Psoas muscle (tissue), 8 donors: Measurements from ENCODE around the gene TGFBR2. TPM values are rescaled to one million over a fixed set of nuclear protein-coding genes. Genes with fewer than 3 reads are reported as not detected.

Experiments
- ATAC-seq, 4 donors: fragments of 200-7000 bp; cut with Tn5 transposase; one replicate each; pipeline ENCODE4 v1.9.1; 2020; ENCODE audit warnings: moderate library complexity in 3 of 4, mild to moderate bottlenecking in 2 of 4
- DNase-seq, 2 donors: peaks; one replicate each; pipeline ENCODE4 v3.0.0-alpha.2; 2020
- H3K27ac ChIP-seq: fragments of 200-600 bp; one replicate; pipeline ENCODE4 v1.8.0; 2022
- H3K27me3 ChIP-seq, 3 donors: fragments of 200-600 bp in 1 of 3; one replicate each; pipeline versions ENCODE4 v1.6.1 to v1.8.0; 2013 to 2022; ENCODE audit warnings: low read length in 2 of 3, mild to moderate bottlenecking in 2 of 3, moderate library complexity in 1 of 3; ENCODE audit not compliant: insufficient read depth in 3 of 3
- H3K36me3 ChIP-seq, 2 donors: fragments of 200-600 bp in 1 of 2; one replicate each; pipeline versions ENCODE4 v1.6.1 to v1.8.0; 2013 to 2022; ENCODE audit warnings: low read depth in 1 of 2, mild to moderate bottlenecking in 1 of 2, moderate library complexity in 1 of 2; ENCODE audit not compliant: insufficient read depth in 1 of 2
- H3K4me1 ChIP-seq: fragments of 200-600 bp; one replicate; pipeline ENCODE4 v1.8.0; 2022
- H3K4me3 ChIP-seq: fragments of 200-600 bp; one replicate; pipeline ENCODE4 v1.8.0; 2022; ENCODE audit warnings: mild to moderate bottlenecking
- H3K9me3 ChIP-seq: fragments of 200-600 bp; one replicate; pipeline ENCODE4 v1.8.0; 2022
- CTCF ChIP-seq: fragments of 200-600 bp; IDR thresholded peaks from one replicate; pipeline ENCODE4 v1.8.0; 2022; ENCODE audit warnings: antibody characterized with exemption
- WGBS, 3 donors: extraction: QIAGEN DNeasy Blood & Tissue Kit; methylation state at CpG; one replicate each; pipeline versions ENCODE4 v1.1.6 to v1.1.7; 2013; 5-methylcytosine and 5-hydroxymethylcytosine counted together
- intact Hi-C, 2 donors: fragments of 100-400 bp; cut with DNase I; formaldehyde crosslinking; loops; one replicate each; pipeline versions ENCODE4 v1.11.0 to v1.14.2; 2022
- polyA plus RNA-seq, 3 donors: library from polyadenylated mRNA; stranded (reverse); fragments of 200-250 nt; gene quantifications; one replicate each; pipeline ENCODE4 v1.2.3, GENCODE V29; 2013
- total RNA-seq, 4 donors: library from RNA; stranded (reverse); fragmentation: NEBNext Ultra II Directional in 2 of 4; extraction: Animal tissue kit (Norgen Biotek cat#: 25700) in 2 of 4; gene quantifications; one replicate each; pipeline versions ENCODE4 v1.2.1 to v1.2.4, GENCODE V29; 2021 to 2023
- donor health status: healthy with polysubstance abuse.
- donor health status: DM: no; HTN: no; CAD: no; lungs with moderate emphysema.
- donor health status: Bipolar disorder and iron deficiency.
- donor health status: healthy.
- donor health status: DM: yes; HTN: yes; CAD: no.
- donor health status: DM: no; HTN: no; CAD: no.
- donor health status: DM: no; HTN: no; CAD: no.
- donor health status: DM: yes; HTN: yes; CAD: no.

TGFBR2 gene
- total and polyA plus RNA-seq, 7 donors = 19.7 to 58.8 (median 42.6) TPM

- H3K4me1 ChIP-seq = peaks cover 26% of the 10 kb centered on the region
- DNase-seq (no peak), ATAC-seq (no peak)
- TF ChIP-seq CTCF = no peak
- H3K4me3 ChIP-seq = no peak overlapping the region
- H3K36me3 ChIP-seq = peaks cover 0 to 5% of the 10 kb centered on the region in 2 donors
- no peaks in the 10 kb centered on the region for H3K9me3 ChIP-seq
- no peaks in the 10 kb centered on the region for H3K27me3 ChIP-seq
- intact Hi-C loops = no loop called here
- no peak overlapping the region for H3K27ac ChIP-seq
- WGBS, 3 donors = 82 to 88% (median 85%) methylated on average over 8 of the region's 8 CpGs
Measured at GRCh38 chr3:30664459-30664858, 58.1 kb downstream of the TGFBR2 start.

GRCh38 chr3:30664884-30665283 lies 58.5 kb downstream of the TGFBR2 start:
- DNase-seq (no peak), ATAC-seq (no peak)
- Histone ChIP-seq H3K4me1 (peaks cover 22% of the 10 kb centered on the region), H3K27ac (no peak overlapping the region), H3K9me3 (no peaks in the 10 kb centered on the region), H3K27me3 (no peaks in the 10 kb centered on the region), H3K4me3 (no peak overlapping the region), H3K36me3 (peaks cover 0 to 5% of the 10 kb centered on the region in 2 donors)
- WGBS, 3 donors = 66 to 83% (median 72%) methylated on average over 6 of the region's 6 CpGs
- intact Hi-C loops = no loop called here
- no peak for TF ChIP-seq CTCF

- Histone ChIP-seq H3K4me3 (no peak overlapping the region), H3K9me3 (no peaks in the 10 kb centered on the region), H3K4me1 (peaks cover 17% of the 10 kb centered on the region), H3K27ac (no peak overlapping the region), H3K27me3 (no peaks in the 10 kb centered on the region), H3K36me3 (peaks cover 0 to 5% of the 10 kb centered on the region in 2 donors)
- no peak for TF ChIP-seq CTCF
- no peak for ATAC-seq
- intact Hi-C loops = no loop called here
- WGBS, 3 donors = 72 to 84% (median 84%) methylated on average over 2 of the region's 2 CpGs
- DNase-seq = no peak
Measured at GRCh38 chr3:30665539-30665938, 59.1 kb downstream of the TGFBR2 start.

- Histone ChIP-seq H3K9me3 (no peaks in the 10 kb centered on the region), H3K36me3 (peaks cover 0 to 11% of the 10 kb centered on the region in 2 donors), H3K27ac (no peak overlapping the region), H3K4me1 (peaks cover 8% of the 10 kb centered on the region), H3K27me3 (no peaks in the 10 kb centered on the region), H3K4me3 (no peak overlapping the region)
- DNase-seq = no peak
- no peak for TF ChIP-seq CTCF
- intact Hi-C loops = no loop called here
- ATAC-seq = peak in 1 of 4 donors; percentile 38
- WGBS, 3 donors = 59 to 78% (median 71%) methylated on average over 7 of the region's 7 CpGs
Measured at GRCh38 chr3:30666572-30667279, 60.3 kb downstream of the TGFBR2 start.

- Histone ChIP-seq H3K4me1 (peaks cover 8% of the 10 kb centered on the region), H3K36me3 (peaks cover 3 to 15% of the 10 kb centered on the region in 2 donors), H3K4me3 (no peak overlapping the region), H3K9me3 (no peaks in the 10 kb centered on the region), H3K27ac (no peak overlapping the region), H3K27me3 (no peaks in the 10 kb centered on the region)
- ATAC-seq (no peak), DNase-seq (no peak)
- no peak for TF ChIP-seq CTCF
- intact Hi-C loops = no loop called here
- WGBS, 3 donors = 41 to 56% (median 50%) methylated on average over 1 of the region's 1 CpG
Measured at GRCh38 chr3:30667280-30667651, 60.9 kb downstream of the TGFBR2 start.
